Stimulated activated CD8-positive, alpha-beta memory T cell treated with anti-CD3 and anti-CD28 coated beads, Interleukin-15, amount 100 ng/mL, for 48 hours (primary cell): ENCODE data around the gene C1QTNF9B.
"Not testable (repeated sequence)": the region's sequence is repeated elsewhere in the genome, so short reads cannot be mapped to it uniquely, and the experiment has no call there.

ENCODE experiments used
- DNase-seq, 2 donors: peaks; one replicate each; pipeline ENCODE4 v3.0.0-alpha.2; 2020; ENCODE audit warnings: low read depth in 2 of 2

Gene C1QTNF9B

GRCh38 chr13:23897452-23897919 is at the start of gene C1QTNF9B:
TSS of gene C1QTNF9B (minus strand) at chr13:23897502.
- DNase-seq: not testable (repeated sequence)

DNA sequence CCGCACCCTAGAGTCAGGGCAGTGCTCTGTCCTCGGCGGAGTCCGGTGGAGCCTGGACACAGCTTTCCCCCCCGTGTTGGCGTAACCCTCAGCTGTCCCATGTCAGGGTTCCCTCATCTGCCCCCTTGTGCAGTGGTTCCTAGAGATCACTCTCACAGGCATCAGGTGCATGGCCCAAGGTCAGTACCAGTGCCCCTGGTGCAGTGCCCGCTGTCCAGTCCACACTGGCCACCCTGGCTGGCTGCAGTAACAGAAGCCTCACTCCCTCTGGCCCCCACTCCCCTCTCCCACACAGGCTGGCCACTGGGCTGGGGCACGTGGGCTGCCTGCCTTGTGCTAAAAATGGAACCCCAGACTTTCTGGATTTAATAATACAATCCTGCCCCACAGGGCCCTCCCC is 49.6 kb upstream of the C1QTNF9B start:
- no peak for DNase-seq

DNA sequence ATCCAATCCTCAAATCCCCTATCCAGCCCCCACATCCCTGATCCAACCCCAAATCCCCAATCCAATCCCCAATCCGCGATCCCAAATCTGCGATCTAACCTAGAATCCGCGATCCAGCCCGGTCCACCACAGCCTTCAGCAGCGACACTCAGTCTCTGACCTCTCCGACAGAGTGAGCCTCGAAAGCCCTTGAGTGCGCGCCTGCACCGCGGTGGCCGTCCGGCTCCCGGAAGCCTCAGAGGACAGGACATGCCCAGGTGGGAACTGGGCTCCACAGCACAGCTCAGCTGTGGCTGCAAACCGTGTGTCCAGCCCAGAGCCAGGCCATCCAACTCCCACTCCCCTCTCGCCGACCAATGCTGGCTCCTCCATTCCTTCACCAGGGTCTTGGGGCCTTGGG is 48.8 kb upstream of the C1QTNF9B start:
- DNase-seq: no peak

- no peak for DNase-seq
Measured at GRCh38 chr13:23945612-23946011, 48.3 kb upstream of the C1QTNF9B start.

GRCh38 chr13:23941211-23941610 is 43.9 kb upstream of the C1QTNF9B start:
- no peak for DNase-seq

GRCh38 chr13:23939666-23940065 is 42.4 kb upstream of the C1QTNF9B start:
- DNase-seq: not testable (repeated sequence)

DNA sequence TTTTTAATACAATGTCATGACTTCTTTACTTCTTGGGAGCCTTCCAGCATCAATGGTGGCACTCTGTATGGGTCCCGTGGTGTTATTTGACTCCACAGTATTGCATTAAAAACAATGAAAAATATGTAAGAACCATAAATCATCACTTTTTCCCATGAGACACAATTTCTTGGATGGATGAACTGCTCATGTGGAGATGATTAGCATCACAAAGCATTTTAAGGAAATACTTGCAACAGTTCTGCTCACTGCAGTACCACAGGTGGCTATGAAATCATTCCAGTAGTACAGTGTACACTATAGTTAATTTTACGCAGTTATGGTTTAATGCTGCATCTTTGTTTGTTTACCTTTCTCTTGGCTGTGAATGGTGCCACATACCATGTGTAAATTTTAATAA is 37.2 kb upstream of the C1QTNF9B start:
- no peak for DNase-seq

- DNase-seq: no peak
Measured at GRCh38 chr13:23928985-23929384, 31.7 kb upstream of the C1QTNF9B start.

- DNase-seq: no peak
Measured at GRCh38 chr13:23923031-23923430, 25.7 kb upstream of the C1QTNF9B start.

DNA sequence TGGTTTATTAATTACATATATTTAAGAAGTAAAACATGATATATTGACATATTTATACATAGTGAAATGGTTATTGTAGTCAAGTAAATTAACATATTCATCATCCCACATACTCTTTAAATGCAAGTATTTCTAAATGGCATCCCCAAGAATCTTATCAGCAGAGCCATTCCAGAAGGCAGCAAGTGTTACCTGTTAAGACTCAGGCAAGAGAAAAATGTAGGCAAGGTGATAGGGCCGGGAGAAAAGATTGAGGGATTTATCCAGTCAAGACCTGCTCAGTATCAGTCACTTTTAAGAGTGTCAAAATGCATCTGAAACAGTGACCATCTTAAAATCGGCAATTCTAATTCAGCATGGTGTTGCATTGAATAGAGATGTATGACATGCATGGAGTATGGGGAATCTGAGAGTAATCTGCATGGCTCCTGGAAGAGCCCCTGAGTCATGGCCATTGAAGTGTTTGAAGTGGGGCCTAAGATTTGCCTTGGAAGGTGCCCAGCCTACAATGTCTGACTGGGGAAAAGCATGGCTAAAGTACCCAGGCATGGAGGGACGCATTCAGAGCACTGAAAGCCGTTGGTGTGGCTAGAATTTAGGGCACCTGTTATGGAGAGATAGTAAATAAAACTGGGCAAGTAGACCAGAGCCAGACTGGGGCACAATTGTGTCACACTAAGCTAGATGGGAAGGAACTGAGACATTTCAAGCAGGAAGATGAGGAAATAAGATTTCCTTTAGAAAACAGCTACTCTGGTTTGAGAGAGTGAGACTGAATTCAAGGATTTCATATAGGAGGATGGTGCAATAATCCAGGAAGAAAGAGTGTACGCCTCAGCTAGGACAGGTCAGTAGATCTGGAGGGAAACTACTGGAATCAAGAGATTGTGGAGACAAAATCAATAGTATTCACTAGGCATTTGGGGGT is 25.0 kb upstream of the C1QTNF9B start:
- no peak for DNase-seq

DNA sequence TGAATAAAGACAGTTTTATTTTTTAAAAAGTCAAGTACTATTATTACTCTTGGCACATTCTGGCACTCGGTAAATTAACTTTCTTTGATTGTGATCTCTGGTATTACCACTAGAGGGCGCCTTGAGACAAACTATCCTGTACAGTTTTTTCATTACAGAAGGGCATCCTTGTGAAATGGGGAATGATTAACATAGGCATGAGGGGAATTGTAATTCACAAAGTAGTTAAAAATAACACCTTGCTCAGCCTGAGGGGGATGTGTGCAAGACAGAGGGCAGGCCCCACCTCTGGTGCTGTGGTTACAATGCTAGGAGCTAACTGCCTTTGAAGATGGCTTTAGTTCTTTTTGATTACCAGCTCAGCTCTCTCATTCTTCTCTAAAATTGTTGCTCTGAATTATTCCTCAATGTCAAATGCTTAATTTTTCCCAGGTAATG is 24.2 kb upstream of the C1QTNF9B start:
- DNase-seq: no peak

DNA sequence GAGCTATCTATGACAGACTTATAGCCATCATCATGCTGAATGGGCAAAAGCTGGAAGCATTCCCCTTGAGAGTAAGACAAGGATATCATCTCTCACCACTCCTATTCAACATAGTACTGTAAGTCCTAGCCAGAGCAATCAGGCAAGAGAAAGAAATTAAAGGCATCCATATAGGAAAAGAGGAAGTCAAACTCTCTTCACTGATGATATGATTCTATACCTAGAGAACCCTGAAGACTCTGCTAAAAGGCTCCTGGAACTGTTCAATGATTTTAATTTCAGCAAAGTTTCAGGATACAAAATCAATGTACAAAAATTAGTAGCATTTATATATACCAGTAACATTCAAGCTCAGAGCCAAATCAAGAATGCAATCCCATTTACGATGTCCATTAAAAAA is 21.7 kb upstream of the C1QTNF9B start:
- no peak for DNase-seq

- no peak for DNase-seq
Measured at GRCh38 chr13:23918208-23918607, 20.9 kb upstream of the C1QTNF9B start.

- no peak for DNase-seq
Measured at GRCh38 chr13:23915308-23915707, 18.0 kb upstream of the C1QTNF9B start.

GRCh38 chr13:23912469-23912868 is 15.2 kb upstream of the C1QTNF9B start:
- DNase-seq: no peak

DNA sequence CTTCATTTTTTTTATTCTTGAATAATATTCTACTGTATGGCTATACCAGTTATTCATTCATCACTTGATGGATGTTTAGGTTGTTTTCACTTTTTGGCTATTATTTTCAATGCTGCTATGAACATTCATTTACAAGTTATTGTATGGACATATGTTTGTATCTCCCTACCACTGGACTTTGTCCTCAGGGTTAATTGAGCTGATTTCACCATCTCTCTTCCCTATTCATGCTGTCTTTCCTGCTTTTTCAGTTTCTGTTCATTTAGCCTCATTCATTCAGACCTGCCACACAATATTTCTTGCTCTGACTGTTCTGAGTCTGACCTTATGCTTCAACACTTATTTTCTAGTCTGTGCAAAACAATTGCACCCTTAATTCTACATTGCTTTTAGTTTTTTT is 12.3 kb upstream of the C1QTNF9B start:
- DNase-seq: no peak

GRCh38 chr13:23905766-23906165 is 8.5 kb upstream of the C1QTNF9B start:
- DNase-seq: no peak

DNA sequence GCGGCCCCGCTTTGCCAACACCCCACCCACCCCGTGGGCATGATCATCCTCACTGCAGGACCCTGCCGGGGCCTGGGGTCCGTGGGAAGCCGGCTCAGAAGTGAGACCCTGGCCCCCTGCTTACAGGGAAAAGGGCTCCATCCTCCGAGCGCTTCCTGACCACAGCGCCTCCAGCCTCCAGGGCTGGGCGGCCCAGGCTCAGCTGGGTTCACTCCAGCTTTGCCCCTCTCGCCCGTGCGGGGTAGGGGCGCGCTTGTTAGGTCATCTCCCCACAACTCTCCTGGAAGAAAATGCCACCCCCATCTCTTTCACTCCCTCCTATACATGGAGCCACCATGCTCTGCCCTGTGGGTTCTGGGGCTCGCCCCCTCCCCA is 6.6 kb upstream of the C1QTNF9B start:
- DNase-seq: no peak

DNA sequence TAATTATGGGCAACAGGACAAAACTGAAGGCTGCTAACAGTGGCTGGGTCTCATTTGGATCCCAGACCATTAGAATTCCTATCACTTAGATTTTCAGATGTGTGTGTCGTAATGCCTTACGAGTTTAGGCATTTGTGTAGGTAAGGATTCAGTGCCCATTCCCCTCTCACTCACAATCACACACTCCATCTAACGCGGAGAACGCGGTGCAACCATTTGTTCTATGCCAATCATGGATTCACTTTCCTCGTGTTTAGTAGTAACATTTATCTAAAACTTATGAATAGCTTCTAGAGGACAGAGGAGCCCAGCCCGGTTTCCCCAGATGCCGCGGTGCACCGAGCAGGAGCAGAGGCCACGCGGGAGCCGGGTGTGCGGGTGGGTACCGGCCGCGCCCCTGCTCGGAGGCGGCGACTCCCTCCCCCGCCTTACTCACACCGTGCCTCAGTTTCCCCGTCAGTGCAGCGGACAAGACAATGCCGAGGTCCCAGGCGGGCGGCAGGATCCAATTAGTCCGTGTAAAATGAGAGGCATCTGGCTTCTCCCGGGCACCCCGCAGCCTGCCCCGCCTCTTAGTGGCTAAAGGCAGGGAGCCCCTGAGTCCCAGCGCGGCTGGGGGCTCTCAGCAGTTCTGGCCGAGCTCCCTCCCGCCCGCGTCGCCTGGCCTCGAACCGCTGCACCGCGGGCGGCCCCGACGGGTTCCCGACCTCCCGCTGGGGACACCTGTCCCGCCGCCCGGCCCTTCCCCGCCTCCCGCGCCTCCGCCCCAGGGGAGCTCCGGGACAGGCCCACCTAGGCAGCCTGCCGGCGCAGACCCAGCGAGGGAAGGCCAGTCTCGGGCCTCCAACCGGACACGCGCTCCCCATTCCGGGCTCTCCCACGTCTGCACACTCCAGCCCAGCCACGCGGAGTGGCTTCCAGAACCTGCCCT is 5.9 kb upstream of the C1QTNF9B start:
- DNase-seq: no peak

DNA sequence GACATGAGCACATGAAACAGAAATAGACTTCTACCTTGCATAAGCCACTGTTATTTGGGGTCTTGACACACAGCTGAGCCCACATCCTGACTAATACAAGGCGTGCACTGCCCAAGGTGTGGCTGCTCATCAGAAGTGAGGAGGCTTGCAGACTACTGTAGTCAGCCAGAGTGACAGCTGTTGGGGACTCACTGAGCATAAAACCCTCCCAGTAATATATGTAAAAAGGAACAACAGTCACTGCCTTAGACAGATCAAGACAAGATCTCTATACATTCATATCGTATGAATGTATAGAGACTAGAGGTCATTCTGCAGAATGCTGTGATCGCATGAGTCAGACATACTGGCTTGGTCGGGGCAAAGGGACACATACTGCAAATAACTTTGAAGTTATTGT is 4.1 kb upstream of the C1QTNF9B start:
- no peak for DNase-seq

GRCh38 chr13:23899555-23899954 is 2.3 kb upstream of the C1QTNF9B start:
- no peak for DNase-seq

- no peak for DNase-seq
Measured at GRCh38 chr13:23898101-23898500, 799 bp upstream of the C1QTNF9B start.
